ENCODE measurements around the gene STAM. TPM values are rescaled to one million over a fixed set of nuclear protein-coding genes. Genes with fewer than 3 reads are reported as not detected.

Gene STAM
- total RNA-seq, 2 experiments from 2014 or later, result 12.9 to 18.2 TPM

GRCh38 chr10:17712053-17712452 is 68.1 kb downstream of the STAM start:
- H3K36me3 ChIP-seq (ENCODE audit: insufficient read depth, low read length), result peaks cover 47% of the 10 kb centered on the region

DNA sequence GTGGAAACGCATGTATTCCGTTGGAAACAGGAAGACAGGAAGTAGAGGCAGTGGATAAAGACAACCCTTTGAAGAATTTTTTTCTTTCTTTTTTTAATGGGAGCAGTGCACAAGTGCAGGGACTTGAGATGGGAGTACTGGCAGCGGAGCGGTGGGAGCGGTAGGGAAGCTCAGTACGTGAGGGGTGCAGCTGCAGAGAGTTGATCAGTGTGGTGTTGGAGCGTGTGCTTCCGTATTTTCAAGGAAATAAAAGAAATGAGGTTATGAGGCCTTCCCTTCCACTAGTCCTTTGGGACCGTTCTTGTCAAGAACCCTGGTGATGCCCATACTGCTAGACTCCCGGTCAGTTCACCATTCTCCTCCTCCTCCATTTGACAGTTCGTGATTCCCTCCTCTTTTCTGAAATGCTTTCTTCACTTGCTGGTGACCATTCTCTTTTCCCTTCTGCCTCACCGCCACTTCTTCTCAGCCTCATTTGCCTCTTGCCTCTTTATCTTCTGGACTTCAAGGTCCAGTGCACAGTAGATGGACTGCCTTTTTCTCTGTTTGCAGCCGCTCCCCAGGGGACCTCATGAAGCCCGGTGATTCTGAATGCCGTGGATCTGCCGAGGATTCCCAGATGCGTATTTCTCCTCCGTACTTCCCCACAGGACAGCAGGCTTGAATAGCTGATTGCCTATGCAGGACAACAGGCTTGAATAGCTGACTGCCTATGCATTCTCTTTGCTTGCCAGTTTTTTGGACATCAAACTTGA is 68.9 kb downstream of the STAM start:
- ChIA-PET POLR2A (no interaction called here), CTCF (ENCODE audit: unreplicated experiment) (no interaction called here)
- TF ChIP-seq, protein P1, sequence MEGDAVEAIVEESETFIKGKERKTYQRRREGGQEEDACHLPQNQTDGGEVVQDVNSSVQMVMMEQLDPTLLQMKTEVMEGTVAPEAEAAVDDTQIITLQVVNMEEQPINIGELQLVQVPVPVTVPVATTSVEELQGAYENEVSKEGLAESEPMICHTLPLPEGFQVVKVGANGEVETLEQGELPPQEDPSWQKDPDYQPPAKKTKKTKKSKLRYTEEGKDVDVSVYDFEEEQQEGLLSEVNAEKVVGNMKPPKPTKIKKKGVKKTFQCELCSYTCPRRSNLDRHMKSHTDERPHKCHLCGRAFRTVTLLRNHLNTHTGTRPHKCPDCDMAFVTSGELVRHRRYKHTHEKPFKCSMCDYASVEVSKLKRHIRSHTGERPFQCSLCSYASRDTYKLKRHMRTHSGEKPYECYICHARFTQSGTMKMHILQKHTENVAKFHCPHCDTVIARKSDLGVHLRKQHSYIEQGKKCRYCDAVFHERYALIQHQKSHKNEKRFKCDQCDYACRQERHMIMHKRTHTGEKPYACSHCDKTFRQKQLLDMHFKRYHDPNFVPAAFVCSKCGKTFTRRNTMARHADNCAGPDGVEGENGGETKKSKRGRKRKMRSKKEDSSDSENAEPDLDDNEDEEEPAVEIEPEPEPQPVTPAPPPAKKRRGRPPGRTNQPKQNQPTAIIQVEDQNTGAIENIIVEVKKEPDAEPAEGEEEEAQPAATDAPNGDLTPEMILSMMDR (conservative IDR thresholded peaks at IDR 0.05; ENCODE audit: low read length), result no peak
- no peak for TF ChIP-seq EZH2phosphoT487 (IDR thresholded peaks at IDR 0.05; ENCODE audit: borderline replicate concordance, low read depth, low read length)
- Histone ChIP-seq H4K20me1 (ENCODE audit: insufficient read depth, low read length) (no peaks in the 10 kb centered on the region), H3K79me2 (ENCODE audit: insufficient read depth, low read depth, low read length) (no peaks in the 10 kb centered on the region), H3K4me1 (ENCODE audit: insufficient read depth, low read length, poor library complexity, severe bottlenecking) (no peaks in the 10 kb centered on the region), H2AFZ (ENCODE audit: low read length) (no peak overlapping the region), H3K27ac (ENCODE audit: low read depth, low read length, poor library complexity, severe bottlenecking) (no peak overlapping the region), H3K9me2 (ENCODE audit: insufficient read depth, low read length) (no peaks in the 10 kb centered on the region), H3K36me3 (ENCODE audit: insufficient read depth, low read length) (peaks cover 48% of the 10 kb centered on the region), H3K4me3 (ENCODE audit: low read depth, low read length, poor library complexity, severe bottlenecking) (no peak overlapping the region), H3K4me2 (ENCODE audit: low read length) (no peak overlapping the region), H3K9me3 (ENCODE audit: low read length) (no peaks in the 10 kb centered on the region)
- BruUV-seq (replicated peaks), result no TSS peak
- no peak for DNase-seq (ENCODE audit: low spot score)
- intact Hi-C loops (cut with micrococcal nuclease; ENCODE audit: unreplicated experiment), result no loop called here

More at GRCh38 chr10:17712053-17712452, 68.1 kb downstream of the STAM start:
- Histone ChIP-seq H3K4me2 (ENCODE audit: low read length) (no peak overlapping the region), H3K27ac (ENCODE audit: low read depth, low read length, poor library complexity, severe bottlenecking) (no peak overlapping the region), H3K4me3 (ENCODE audit: low read depth, low read length, poor library complexity, severe bottlenecking) (no peak overlapping the region), H3K9me3 (ENCODE audit: low read length) (no peaks in the 10 kb centered on the region), H3K9me2 (ENCODE audit: insufficient read depth, low read length) (no peaks in the 10 kb centered on the region), H3K79me2 (ENCODE audit: insufficient read depth, low read depth, low read length) (no peaks in the 10 kb centered on the region), H3K4me1 (ENCODE audit: insufficient read depth, low read length, poor library complexity, severe bottlenecking) (no peaks in the 10 kb centered on the region), H4K20me1 (ENCODE audit: insufficient read depth, low read length) (no peaks in the 10 kb centered on the region), H2AFZ (ENCODE audit: low read length) (no peak overlapping the region)
- ChIA-PET POLR2A (interaction anchor here (0.5 kb wide), 1 partner anchor 812 kb away, joined by 9 read pairs; no protein-coding TSS in a partner anchor), CTCF (ENCODE audit: unreplicated experiment) (no interaction called here)
- no peak for DNase-seq (ENCODE audit: low spot score)
- intact Hi-C loops (cut with micrococcal nuclease; ENCODE audit: unreplicated experiment), result no loop called here
- BruUV-seq (replicated peaks), result no TSS peak
- no peak for TF ChIP-seq EZH2phosphoT487 (IDR thresholded peaks at IDR 0.05; ENCODE audit: borderline replicate concordance, low read depth, low read length)

DNA sequence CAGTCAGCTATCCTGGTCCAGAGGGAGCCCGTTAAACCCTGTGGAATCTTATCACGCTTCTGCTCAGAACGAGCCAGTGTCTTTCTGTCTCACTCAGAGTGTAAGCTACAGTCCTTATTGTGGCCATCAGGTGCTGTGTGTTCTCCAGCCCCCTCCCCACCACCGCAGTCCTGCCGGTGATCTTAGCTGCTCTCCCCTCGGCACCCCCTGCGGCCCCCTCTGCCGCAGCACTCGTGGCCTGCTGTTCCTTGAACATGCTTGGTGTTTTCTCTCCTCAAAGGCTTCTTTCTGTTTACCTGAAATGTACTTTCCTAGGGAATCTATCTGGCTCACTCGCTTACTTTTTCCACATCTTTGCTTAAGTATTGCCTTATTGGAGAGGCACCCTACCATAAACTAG is 69.8 kb downstream of the STAM start:
- no peak overlapping the region for H3K4me2 ChIP-seq (ENCODE audit: low read length)
- H3K79me2 ChIP-seq (ENCODE audit: insufficient read depth, low read depth, low read length), result no peaks in the 10 kb centered on the region
- BruUV-seq (replicated peaks), result no TSS peak
- ChIA-PET CTCF (ENCODE audit: unreplicated experiment) (no interaction called here), POLR2A (interaction anchor here (0.5 kb wide), 1 partner anchor 261 kb away, joined by 3 read pairs; no protein-coding TSS in a partner anchor)
- DNase-seq (ENCODE audit: low spot score), result no peak
- H3K9me2 ChIP-seq (ENCODE audit: insufficient read depth, low read length), result no peaks in the 10 kb centered on the region
- H2AFZ ChIP-seq (ENCODE audit: low read length), result no peak overlapping the region
- no peaks in the 10 kb centered on the region for H3K4me1 ChIP-seq (ENCODE audit: insufficient read depth, low read length, poor library complexity, severe bottlenecking)
- no peak overlapping the region for H3K4me3 ChIP-seq (ENCODE audit: low read depth, low read length, poor library complexity, severe bottlenecking)
- H3K9me3 ChIP-seq (ENCODE audit: low read length), result no peaks in the 10 kb centered on the region
- no peak for TF ChIP-seq EZH2phosphoT487 (IDR thresholded peaks at IDR 0.05; ENCODE audit: borderline replicate concordance, low read depth, low read length)
- TF ChIP-seq, protein P1 (conservative IDR thresholded peaks at IDR 0.05; ENCODE audit: low read length), result no peak
- intact Hi-C loops (cut with micrococcal nuclease; ENCODE audit: unreplicated experiment), result no loop called here
- H4K20me1 ChIP-seq (ENCODE audit: insufficient read depth, low read length), result no peaks in the 10 kb centered on the region
- peaks cover 48% of the 10 kb centered on the region for H3K36me3 ChIP-seq (ENCODE audit: insufficient read depth, low read length)
- H3K27ac ChIP-seq (ENCODE audit: low read depth, low read length, poor library complexity, severe bottlenecking), result no peak overlapping the region
